ENCODE measurements around the gene EBLN2.

Gene EBLN2

GRCh38 chr3:73061416-73061815, at the start of gene EBLN2:
Gene EBLN2 (plus strand): TSS chr3:73061659. CDS start chr3:73062082, 423 bp downstream.
- DNase-seq, result no peak

GRCh38 chr3:73018298-73018697, 43.2 kb upstream of the EBLN2 start:
- DNase-seq, result no peak

- no peak for DNase-seq
These were observed 42.5 kb upstream of the EBLN2 start for GRCh38 chr3:73018790-73019441.

GRCh38 chr3:73021301-73021835, 40.1 kb upstream of the EBLN2 start:
- no peak for DNase-seq

GRCh38 chr3:73024836-73025235, 36.6 kb upstream of the EBLN2 start:
- no peak for DNase-seq

GRCh38 chr3:73026111-73026759, 35.2 kb upstream of the EBLN2 start:
- no peak for DNase-seq

GRCh38 chr3:73026760-73027113, 34.7 kb upstream of the EBLN2 start:
- no peak for DNase-seq

GRCh38 chr3:73028803-73029202, 32.7 kb upstream of the EBLN2 start:
- no peak for DNase-seq

GRCh38 chr3:73029321-73029796, 32.1 kb upstream of the EBLN2 start:
- DNase-seq, result no peak

GRCh38 chr3:73030073-73030597, 31.3 kb upstream of the EBLN2 start:
- DNase-seq, result no peak

GRCh38 chr3:73031573-73032103, 29.8 kb upstream of the EBLN2 start:
- no peak for DNase-seq

GRCh38 chr3:73036694-73037591, 24.5 kb upstream of the EBLN2 start:
- no peak for DNase-seq

- DNase-seq, result no peak
These were observed 19.9 kb upstream of the EBLN2 start for GRCh38 chr3:73041537-73041936.

GRCh38 chr3:73043414-73043813, 18.0 kb upstream of the EBLN2 start:
- no peak for DNase-seq

- DNase-seq, result no peak
These were observed 16.1 kb upstream of the EBLN2 start for GRCh38 chr3:73045391-73045790.

- DNase-seq, result no peak
These were observed 15.3 kb upstream of the EBLN2 start for GRCh38 chr3:73046195-73046594.

- no peak for DNase-seq
These were observed 12.1 kb upstream of the EBLN2 start for GRCh38 chr3:73049319-73049718.

GRCh38 chr3:73052857-73053256, 8.6 kb upstream of the EBLN2 start:
- DNase-seq, result peak; percentile 30

- no peak for DNase-seq
These were observed 5.9 kb upstream of the EBLN2 start for GRCh38 chr3:73055583-73055982.

GRCh38 chr3:73056014-73056844, 5.2 kb upstream of the EBLN2 start:
- peak; percentile 32 for DNase-seq

- no peak for DNase-seq
These were observed 4.7 kb upstream of the EBLN2 start for GRCh38 chr3:73056845-73057150.

- no peak for DNase-seq
These were observed 1.1 kb upstream of the EBLN2 start for GRCh38 chr3:73060302-73060723.
